GM06990 (cell line): ENCODE measurements around the gene RAB38.
A peak's percentile ranks its signal among the peaks of the same experiment; 100 is the strongest.

ENCODE experiments used
- DNase-seq: peaks from one replicate; pipeline ENCODE4 v3.0.0-alpha.2; 2011; ENCODE audit not compliant: insufficient read length; ENCODE audit errors: extremely low read depth
- H3K27me3 ChIP-seq: replicated peaks from 2 replicates; pipeline ENCODE4 v1.6.0; 2011; ENCODE audit warnings: low read length; ENCODE audit not compliant: control insufficient read depth, insufficient read depth
- H3K36me3 ChIP-seq: 2 replicates; pipeline ENCODE4 v1.5.1; 2011; ENCODE audit warnings: low read length; ENCODE audit not compliant: control insufficient read depth, insufficient read depth
- H3K4me3 ChIP-seq: replicated peaks from 2 replicates; pipeline ENCODE4 v1.5.1; 2011; ENCODE audit warnings: low read depth, mild to moderate bottlenecking, control low read depth, low read length
- TF ChIP-seq, protein P1 (sequence below): IDR thresholded peaks from 2 replicates; pipeline ENCODE4 v1.5.1; 2011; ENCODE audit warnings: low read length, control low read depth, mild to moderate bottlenecking, inconsistent platforms; ENCODE audit not compliant: insufficient read depth, poor library complexity, severe bottlenecking

The RAB38 gene

GRCh38 chr11:88179971-88180629 is 4.9 kb upstream of the RAB38 start:
- H3K4me3 ChIP-seq, result no peak overlapping the region
- H3K27me3 ChIP-seq, result no peaks in the 10 kb centered on the region
- DNase-seq, result peak; percentile 43
- no peaks in the 10 kb centered on the region for H3K36me3 ChIP-seq
- TF ChIP-seq, protein P1, sequence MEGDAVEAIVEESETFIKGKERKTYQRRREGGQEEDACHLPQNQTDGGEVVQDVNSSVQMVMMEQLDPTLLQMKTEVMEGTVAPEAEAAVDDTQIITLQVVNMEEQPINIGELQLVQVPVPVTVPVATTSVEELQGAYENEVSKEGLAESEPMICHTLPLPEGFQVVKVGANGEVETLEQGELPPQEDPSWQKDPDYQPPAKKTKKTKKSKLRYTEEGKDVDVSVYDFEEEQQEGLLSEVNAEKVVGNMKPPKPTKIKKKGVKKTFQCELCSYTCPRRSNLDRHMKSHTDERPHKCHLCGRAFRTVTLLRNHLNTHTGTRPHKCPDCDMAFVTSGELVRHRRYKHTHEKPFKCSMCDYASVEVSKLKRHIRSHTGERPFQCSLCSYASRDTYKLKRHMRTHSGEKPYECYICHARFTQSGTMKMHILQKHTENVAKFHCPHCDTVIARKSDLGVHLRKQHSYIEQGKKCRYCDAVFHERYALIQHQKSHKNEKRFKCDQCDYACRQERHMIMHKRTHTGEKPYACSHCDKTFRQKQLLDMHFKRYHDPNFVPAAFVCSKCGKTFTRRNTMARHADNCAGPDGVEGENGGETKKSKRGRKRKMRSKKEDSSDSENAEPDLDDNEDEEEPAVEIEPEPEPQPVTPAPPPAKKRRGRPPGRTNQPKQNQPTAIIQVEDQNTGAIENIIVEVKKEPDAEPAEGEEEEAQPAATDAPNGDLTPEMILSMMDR, result peak; percentile 26

DNA sequence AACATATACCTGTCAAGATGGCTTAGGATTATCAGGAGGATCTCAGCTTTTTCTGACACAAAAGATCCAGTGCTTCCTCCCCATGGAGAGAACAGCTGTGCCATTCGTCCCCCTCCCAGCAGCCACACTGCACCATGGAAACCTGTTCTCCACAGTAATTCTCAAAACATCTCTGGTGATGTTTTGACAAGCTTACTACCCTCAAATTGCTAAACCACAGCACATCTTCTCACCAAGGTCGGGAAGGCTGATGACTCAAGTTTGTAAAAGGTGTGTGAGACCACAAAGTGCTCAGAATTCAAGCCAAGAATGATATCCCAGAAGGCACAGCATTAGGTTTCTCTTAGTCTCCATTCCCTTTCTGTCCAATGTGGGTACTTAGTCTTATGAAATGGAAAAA is 3.9 kb upstream of the RAB38 start:
- no peaks in the 10 kb centered on the region for H3K36me3 ChIP-seq
- DNase-seq, result peak; percentile 54
- no peak overlapping the region for H3K4me3 ChIP-seq
- no peaks in the 10 kb centered on the region for H3K27me3 ChIP-seq
- TF ChIP-seq, protein P1, result no peak

DNA sequence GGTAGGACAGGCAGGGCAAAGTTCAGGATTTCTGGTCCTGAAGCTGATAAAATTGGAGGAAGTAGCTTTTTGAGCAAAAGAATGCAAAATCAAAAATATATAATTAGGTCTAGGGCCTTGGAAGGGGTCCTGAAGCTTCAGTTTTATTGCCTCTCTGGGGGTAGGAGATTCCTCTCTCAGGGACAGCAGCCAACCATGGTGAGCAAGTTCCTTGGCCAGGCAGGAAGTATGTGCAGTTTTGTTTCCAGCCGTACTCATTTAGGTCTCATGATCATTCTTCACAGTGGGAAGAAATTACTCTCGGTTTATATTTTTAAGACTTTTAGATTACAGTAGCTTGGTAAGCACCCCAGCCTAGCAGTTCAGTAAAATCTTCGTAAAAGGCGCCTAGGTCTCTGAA is 2.9 kb upstream of the RAB38 start:
- Histone ChIP-seq H3K4me3 (no peak overlapping the region), H3K36me3 (no peaks in the 10 kb centered on the region), H3K27me3 (no peaks in the 10 kb centered on the region)
- TF ChIP-seq, protein P1, result no peak
- no peak for DNase-seq

DNA sequence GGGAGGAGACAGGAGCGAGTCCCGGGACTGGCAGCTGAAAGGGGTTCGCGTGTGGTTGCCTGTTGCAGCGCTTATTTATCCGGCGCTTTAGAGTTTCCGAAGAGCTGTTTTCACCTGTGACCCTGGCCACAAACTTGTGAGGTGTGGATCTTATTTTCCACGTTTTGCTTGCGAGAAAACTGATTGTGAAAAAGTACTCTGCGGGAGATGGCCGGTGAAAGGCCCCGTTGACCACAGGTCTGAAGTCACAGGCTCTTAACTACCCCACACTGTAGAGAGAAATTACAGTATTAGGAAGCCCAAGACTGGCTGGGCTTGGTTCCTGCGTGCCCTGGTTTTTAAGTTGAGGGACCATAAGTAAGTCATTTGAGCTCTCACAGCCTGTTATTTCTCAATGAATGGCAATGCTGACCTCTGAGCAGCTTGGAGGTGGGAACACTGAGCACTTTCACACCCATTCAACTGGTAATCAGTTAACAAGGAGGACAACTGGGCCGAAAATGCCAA is 379 bp upstream of the RAB38 start:
- TF ChIP-seq, protein P1, result no peak
- DNase-seq, result no peak
- Histone ChIP-seq H3K4me3 (peak overlapping the region; percentile 61), H3K27me3 (no peaks in the 10 kb centered on the region), H3K36me3 (no peaks in the 10 kb centered on the region)

GRCh38 chr11:88173956-88174355 is 1.3 kb downstream of the RAB38 start:
- DNase-seq, result no peak
- TF ChIP-seq, protein P1, result no peak
- Histone ChIP-seq H3K36me3 (no peaks in the 10 kb centered on the region), H3K27me3 (no peaks in the 10 kb centered on the region), H3K4me3 (peak overlapping the region; percentile 61)
